Lower leg skin (tissue), 4 donors: ENCODE data around the gene DDB1. TPM values are rescaled to one million over a fixed set of nuclear protein-coding genes. Genes with fewer than 3 reads are reported as not detected.

Experiments
- DNase-seq, 2 donors: peaks; one replicate each; pipeline ENCODE4 v3.0.0-alpha.2; 2019; ENCODE audit warnings: low spot score in 2 of 2
- H3K4me3 ChIP-seq: fragments of 200-600 bp; sonication (generic); 2 replicates; pipeline ENCODE4 v1.5.1; 2017; ENCODE audit warnings: mild to moderate bottlenecking, low read depth; ENCODE audit not compliant: poor library complexity, severe bottlenecking
- CTCF ChIP-seq, 3 donors: fragments of 450-650 bp; IDR thresholded peaks; one replicate each; pipeline ENCODE4 v1.5.1; 2016; ENCODE audit warnings: antibody characterized with exemption in 3 of 3, mild to moderate bottlenecking in 3 of 3, moderate library complexity in 2 of 3
- POLR2A ChIP-seq, 2 donors: fragments of 450-650 bp; IDR thresholded peaks; one replicate each; pipeline ENCODE4 v1.6.1; 2016 to 2017; ENCODE audit warnings: antibody characterized with exemption in 2 of 2, mild to moderate bottlenecking in 1 of 2, moderate library complexity in 1 of 2
- WGBS, 2 donors: methylation state at CpG; one replicate each; pipeline ENCODE4 v1.1.5; 2018; 5-methylcytosine and 5-hydroxymethylcytosine counted together
- intact Hi-C: fragments of 100-400 bp; cut with DNase I; formaldehyde crosslinking; loops from one replicate; pipeline ENCODE4 v1.15.0; 2023; ENCODE audit warnings: low total_unique reads
- total RNA-seq, 4 donors: library from RNA; depleted of rRNA; stranded (reverse); fragments of >200 nt; gene quantifications; one replicate each; pipeline ENCODE4 v1.1.0, GENCODE V29; 2016

The DDB1 gene
- total RNA-seq, 4 donors from 2014 or later: 166 to 204 (median 185) TPM

GRCh38 chr11:61337706-61338470, 5.0 kb upstream of the DDB1 start:
- TF ChIP-seq POLR2A (IDR thresholded peaks at IDR 0.05): no peak
- no peak for TF ChIP-seq CTCF (IDR thresholded peaks at IDR 0.05)
- no peak overlapping the region for H3K4me3 ChIP-seq
- 91 to 92% methylated on average over 13 to 15 of the region's 15 CpGs for WGBS, 2 donors
- DNase-seq: peak in 1 of 2 donors; percentile 71
- intact Hi-C loops: loop anchor here (5.0 kb wide), 1 partner anchor 49 kb away; no protein-coding TSS in a partner anchor

- 27 to 29% methylated on average over 8 of the region's 8 CpGs for WGBS, 2 donors
- TF ChIP-seq POLR2A (IDR thresholded peaks at IDR 0.05) (no peak), CTCF (IDR thresholded peaks at IDR 0.05) (peak in 1 of 3 donors; percentile 88)
- no peak overlapping the region for H3K4me3 ChIP-seq
- intact Hi-C loops: loop anchor here (5.0 kb wide), 1 partner anchor 51 kb away; no protein-coding TSS in a partner anchor
- peak; percentile 68 to 95 for DNase-seq
Measured at GRCh38 chr11:61336171-61336935, 3.4 kb upstream of the DDB1 start.

- H3K4me3 ChIP-seq: no peak overlapping the region
- TF ChIP-seq POLR2A (IDR thresholded peaks at IDR 0.05) (no peak), CTCF (IDR thresholded peaks at IDR 0.05) (no peak)
- peak in 1 of 2 donors; percentile 82 for DNase-seq
- WGBS, 2 donors: 80 to 92% methylated on average over 1 of the region's 1 CpG
- intact Hi-C loops: loop anchor here (5.0 kb wide), 1 partner anchor 52 kb away; no protein-coding TSS in a partner anchor
Measured at GRCh38 chr11:61335355-61335710, 2.4 kb upstream of the DDB1 start.

GRCh38 chr11:61334434-61335354, 1.8 kb upstream of the DDB1 start:
- intact Hi-C loops: loop anchor here (5.0 kb wide), 1 partner anchor 53 kb away; no protein-coding TSS in a partner anchor
- WGBS, 2 donors: 77 to 85% methylated on average over 16 of the region's 16 CpGs
- H3K4me3 ChIP-seq: no peak overlapping the region
- DNase-seq: peak in 1 of 2 donors; percentile 67
- TF ChIP-seq POLR2A (IDR thresholded peaks at IDR 0.05) (no peak), CTCF (IDR thresholded peaks at IDR 0.05) (no peak)
